HG02610 (cell line): Measurements from ENCODE around the gene C7orf33.

Source experiments
- ATAC-seq: cut with Tn5 transposase; IDR thresholded peaks from one replicate; pipeline ENCODE4 v1.9.1; 2021; ENCODE audit warnings: mild to moderate bottlenecking, moderate library complexity; ENCODE audit not compliant: unreplicated experiment

The C7orf33 gene

GRCh38 chr7:148624735-148625134, 34.2 kb downstream of the C7orf33 start:
- ATAC-seq, result no peak

GRCh38 chr7:148625342-148625741, 34.8 kb downstream of the C7orf33 start:
- no peak for ATAC-seq

GRCh38 chr7:148626828-148627227, 36.3 kb downstream of the C7orf33 start:
- no peak for ATAC-seq

- no peak for ATAC-seq
Measured at GRCh38 chr7:148628011-148628410, 37.4 kb downstream of the C7orf33 start.

GRCh38 chr7:148630078-148630477, 39.5 kb downstream of the C7orf33 start:
- ATAC-seq, result no peak

- ATAC-seq, result no peak
Measured at GRCh38 chr7:148633761-148634160, 43.2 kb downstream of the C7orf33 start.

GRCh38 chr7:148637094-148637493, 46.5 kb downstream of the C7orf33 start:
- ATAC-seq, result no peak

GRCh38 chr7:148645898-148646297, 55.3 kb downstream of the C7orf33 start:
- ATAC-seq, result no peak

- no peak for ATAC-seq
Measured at GRCh38 chr7:148650232-148650858, 59.8 kb downstream of the C7orf33 start.

- no peak for ATAC-seq
Measured at GRCh38 chr7:148652773-148653172, 62.2 kb downstream of the C7orf33 start.

- no peak for ATAC-seq
Measured at GRCh38 chr7:148657929-148658328, 67.4 kb downstream of the C7orf33 start.

GRCh38 chr7:148661471-148661870, 70.9 kb downstream of the C7orf33 start:
- ATAC-seq, result no peak

- ATAC-seq, result no peak
Measured at GRCh38 chr7:148662646-148663045, 72.1 kb downstream of the C7orf33 start.

- no peak for ATAC-seq
Measured at GRCh38 chr7:148664324-148664723, 73.8 kb downstream of the C7orf33 start.

- no peak for ATAC-seq
Measured at GRCh38 chr7:148665221-148665620, 74.7 kb downstream of the C7orf33 start.
